CD8-positive, alpha-beta memory T cell (primary cell): Measurements from ENCODE around the gene CELF2. TPM values are rescaled to one million over a fixed set of nuclear protein-coding genes. Genes with fewer than 3 reads are reported as not detected.
A peak's percentile ranks its signal among the peaks of the same experiment; 100 is the strongest.

Source experiments
- CTCF ChIA-PET: fragments of 350-600 bp; sonication (Branson Sonifier 250); formaldehyde crosslinking; loops from one replicate; lab custom pipeline; 2021; ENCODE audit warnings: antibody characterized with exemption; lab: Charles Lee
- POLR2A ChIA-PET: fragments of 350-600 bp; sonication (Branson Sonifier 250); formaldehyde crosslinking; loops from one replicate; lab custom pipeline; 2021; ENCODE audit warnings: antibody characterized with exemption; lab: Charles Lee
- DNase-seq, 5 donors: peaks; one replicate each; pipeline versions ENCODE4 v3.0.0 to v3.0.0-alpha.2; 2020 to 2022; ENCODE audit warnings: mixed read lengths in 1 of 5
- H3K27ac ChIP-seq: one replicate; pipeline ENCODE4 v1.7.0; 2013; ENCODE audit warnings: low read depth, mild to moderate bottlenecking, low read length, moderate library complexity
- H3K27me3 ChIP-seq: 2 replicates; pipeline ENCODE4 v1.7.0; 2013; ENCODE audit warnings: low read length, mild to moderate bottlenecking; ENCODE audit not compliant: insufficient read depth, poor library complexity, severe bottlenecking
- H3K36me3 ChIP-seq: 2 replicates; pipeline ENCODE4 v1.7.0; 2013; ENCODE audit warnings: mild to moderate bottlenecking, low read length, moderate library complexity; ENCODE audit not compliant: insufficient read depth
- H3K4me1 ChIP-seq: 2 replicates; pipeline ENCODE4 v1.7.0; 2013; ENCODE audit warnings: mild to moderate bottlenecking, low read length, moderate library complexity; ENCODE audit not compliant: insufficient read depth
- H3K4me3 ChIP-seq: 2 replicates; pipeline ENCODE4 v1.7.0; 2013; ENCODE audit warnings: mild to moderate bottlenecking, low read length
- H3K9me3 ChIP-seq: 2 replicates; pipeline ENCODE4 v1.7.0; 2013; ENCODE audit warnings: mild to moderate bottlenecking, low read length
- H3K27ac Mint-ChIP-seq, 8 donors: one replicate each; pipeline ENCODE4 v1.8.0; 2020 to 2021; ENCODE audit warnings: mixed read lengths in 8 of 8, mild to moderate bottlenecking in 6 of 8, inconsistent platforms in 3 of 8, moderate library complexity in 3 of 8
- H3K27me3 Mint-ChIP-seq, 2 donors: one replicate each; pipeline ENCODE4 v1.8.0; 2020 to 2021; ENCODE audit warnings: mixed read lengths in 2 of 2, mild to moderate bottlenecking in 1 of 2, moderate library complexity in 1 of 2
- H3K36me3 Mint-ChIP-seq, 3 donors: one replicate each; pipeline ENCODE4 v1.8.0; 2020 to 2021; ENCODE audit warnings: mixed read lengths in 3 of 3, inconsistent platforms in 1 of 3, mild to moderate bottlenecking in 1 of 3
- H3K4me1 Mint-ChIP-seq, 3 donors: one replicate each; pipeline ENCODE4 v1.8.0; 2020 to 2021; ENCODE audit warnings: mixed read lengths in 3 of 3, inconsistent platforms in 1 of 3, mild to moderate bottlenecking in 1 of 3
- H3K4me3 Mint-ChIP-seq, 7 donors: one replicate each; pipeline ENCODE4 v1.8.0; 2020 to 2021; ENCODE audit warnings: mixed read lengths in 7 of 7, mild to moderate bottlenecking in 6 of 7, moderate library complexity in 4 of 7, inconsistent platforms in 2 of 7
- H3K9me3 Mint-ChIP-seq, 5 donors: one replicate each; pipeline ENCODE4 v1.8.0; 2020 to 2022; ENCODE audit warnings: mixed read lengths in 5 of 5, mild to moderate bottlenecking in 3 of 5, moderate library complexity in 2 of 5, inconsistent platforms in 1 of 5
- polyA plus RNA-seq: library from polyadenylated mRNA; unstranded; fragments of 300-500 nt; fragmentation: Illumina TruSeq; gene quantifications from one replicate; pipeline ENCODE4 v1.2.3, GENCODE V29; 2021
- total RNA-seq, 2 experiments: library from RNA; stranded (reverse); gene quantifications; one replicate each; pipeline ENCODE4 v1.2.3, GENCODE V29; 2021

The CELF2 gene
- total and polyA plus RNA-seq, 3 experiments from 2014 or later, result 154 to 166 (median 155) TPM

DNA sequence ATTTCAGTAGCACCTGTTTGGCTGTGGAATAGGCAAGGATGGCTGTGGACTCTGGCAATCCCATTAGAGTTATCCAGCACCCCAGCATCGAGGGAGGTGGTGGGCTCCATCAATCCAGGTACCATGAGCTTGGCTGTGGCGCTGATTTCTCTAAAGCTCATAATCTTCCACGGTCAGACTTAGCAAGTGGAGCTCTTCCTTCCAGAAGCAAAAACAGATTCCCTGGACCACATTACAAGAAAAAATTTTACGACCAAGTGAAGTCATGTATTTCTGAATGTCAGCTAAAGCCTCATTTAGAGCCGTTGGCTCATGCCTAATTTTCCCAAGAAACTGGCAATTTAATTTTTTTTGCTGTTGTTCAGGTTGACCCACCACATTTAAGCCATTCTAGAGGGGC lies 135.1 kb downstream of the CELF2 start:
- Histone ChIP-seq H3K27ac (no peak overlapping the region), H3K4me1 (peaks cover 98% of the 10 kb centered on the region), H3K9me3 (no peaks in the 10 kb centered on the region), H3K36me3 (no peaks in the 10 kb centered on the region), H3K4me3 (no peak overlapping the region), H3K27me3 (no peaks in the 10 kb centered on the region)
- H3K4me1 Mint-ChIP-seq, result peaks cover 89 to 99% (median 98%) of the 10 kb centered on the region in 3 donors
- peak overlapping the region; percentile 93 to 100 (median 99) for H3K27ac Mint-ChIP-seq
- no peaks in the 10 kb centered on the region for H3K27me3 Mint-ChIP-seq
- CTCF ChIA-PET, result interaction anchor here (10.8 kb wide), 1 partner anchor 16 kb away, joined by 288 read pairs; no protein-coding TSS in a partner anchor
- peak overlapping the region in 2 of 7 donors; percentile 26 to 68 for H3K4me3 Mint-ChIP-seq
- peaks cover 0 to 4% (median 0%) of the 10 kb centered on the region in 3 donors for H3K36me3 Mint-ChIP-seq
- no peak for DNase-seq
- no peaks in the 10 kb centered on the region for H3K9me3 Mint-ChIP-seq
- POLR2A ChIA-PET, result interaction anchor here (1.5 kb wide), 2 partner anchors 8 to 18 kb away, joined by 5 to 7 read pairs; no protein-coding TSS in a partner anchor

DNA sequence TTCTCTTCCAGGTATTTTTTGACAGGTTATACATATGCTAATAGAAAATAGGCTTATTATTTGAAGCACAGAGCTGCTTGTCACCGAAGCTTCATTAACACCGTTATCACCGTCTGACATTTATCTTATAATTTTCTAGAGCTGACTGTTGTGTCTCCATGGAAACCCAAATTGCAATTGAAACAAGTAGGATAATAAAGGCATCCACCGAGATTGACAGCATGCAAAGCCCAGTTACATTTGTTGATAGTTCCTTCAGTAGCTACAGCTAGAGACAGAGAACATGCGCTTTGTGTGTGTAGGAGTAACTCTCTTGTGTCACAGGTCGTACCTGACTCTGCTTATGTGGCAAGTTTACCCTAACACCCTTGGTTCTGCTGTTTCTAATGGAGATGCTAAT lies 135.6 kb downstream of the CELF2 start:
- H3K4me1 ChIP-seq, result peaks cover 98% of the 10 kb centered on the region
- ChIA-PET POLR2A (interaction anchor here (1.5 kb wide), 1 partner anchor 17 kb away, joined by 7 read pairs; no protein-coding TSS in a partner anchor), CTCF (interaction anchor here (10.8 kb wide), 1 partner anchor 16 kb away, joined by 288 read pairs; no protein-coding TSS in a partner anchor)
- no peak for DNase-seq
- peak overlapping the region; percentile 78 to 100 (median 98) for H3K27ac Mint-ChIP-seq
- no peaks in the 10 kb centered on the region for H3K27me3 Mint-ChIP-seq
- no peak overlapping the region for H3K4me3 ChIP-seq
- no peaks in the 10 kb centered on the region for H3K27me3 ChIP-seq
- peaks cover 89 to 99% (median 98%) of the 10 kb centered on the region in 3 donors for H3K4me1 Mint-ChIP-seq
- H3K9me3 Mint-ChIP-seq, result no peaks in the 10 kb centered on the region
- no peaks in the 10 kb centered on the region for H3K9me3 ChIP-seq
- H3K27ac ChIP-seq, result no peak overlapping the region
- no peaks in the 10 kb centered on the region for H3K36me3 ChIP-seq
- peaks cover 0 to 4% (median 0%) of the 10 kb centered on the region in 3 donors for H3K36me3 Mint-ChIP-seq
- H3K4me3 Mint-ChIP-seq, result no peak overlapping the region

DNA sequence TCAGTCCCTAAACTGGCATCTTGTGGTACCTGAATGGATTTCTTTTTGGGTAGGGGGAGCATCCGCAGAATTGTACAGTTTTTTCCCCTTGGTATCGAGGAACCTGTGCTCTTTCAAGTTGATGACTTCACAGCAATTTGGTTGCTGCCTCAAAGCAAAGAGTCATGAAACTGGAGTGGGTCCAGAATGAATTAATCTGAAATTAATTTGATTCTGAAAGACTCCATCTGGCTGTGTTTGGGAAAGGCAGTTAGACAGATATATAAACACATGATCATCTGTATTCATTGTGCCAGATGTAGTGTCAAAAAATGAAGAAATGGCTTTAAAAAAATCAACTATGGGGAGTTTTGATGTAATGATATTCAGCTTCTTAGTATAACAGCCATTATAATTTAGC lies 136.1 kb downstream of the CELF2 start:
- no peaks in the 10 kb centered on the region for H3K27me3 ChIP-seq
- peak overlapping the region; percentile 15 to 100 (median 86) for H3K27ac Mint-ChIP-seq
- H3K36me3 ChIP-seq, result no peaks in the 10 kb centered on the region
- no peak for DNase-seq
- ChIA-PET CTCF (interaction anchor here (10.8 kb wide), 1 partner anchor 15 kb away, joined by 288 read pairs; no protein-coding TSS in a partner anchor), POLR2A (interaction anchor here (1.5 kb wide), 1 partner anchor 17 kb away, joined by 7 read pairs; no protein-coding TSS in a partner anchor)
- no peak overlapping the region for H3K4me3 ChIP-seq
- no peak overlapping the region for H3K27ac ChIP-seq
- H3K9me3 Mint-ChIP-seq, result no peaks in the 10 kb centered on the region
- H3K4me1 Mint-ChIP-seq, result peaks cover 89 to 99% (median 98%) of the 10 kb centered on the region in 3 donors
- peaks cover 98% of the 10 kb centered on the region for H3K4me1 ChIP-seq
- H3K9me3 ChIP-seq, result no peaks in the 10 kb centered on the region
- peak overlapping the region in 1 of 7 donors; percentile 17 for H3K4me3 Mint-ChIP-seq
- H3K27me3 Mint-ChIP-seq, result no peaks in the 10 kb centered on the region
- peaks cover 0 to 4% (median 0%) of the 10 kb centered on the region in 3 donors for H3K36me3 Mint-ChIP-seq

DNA sequence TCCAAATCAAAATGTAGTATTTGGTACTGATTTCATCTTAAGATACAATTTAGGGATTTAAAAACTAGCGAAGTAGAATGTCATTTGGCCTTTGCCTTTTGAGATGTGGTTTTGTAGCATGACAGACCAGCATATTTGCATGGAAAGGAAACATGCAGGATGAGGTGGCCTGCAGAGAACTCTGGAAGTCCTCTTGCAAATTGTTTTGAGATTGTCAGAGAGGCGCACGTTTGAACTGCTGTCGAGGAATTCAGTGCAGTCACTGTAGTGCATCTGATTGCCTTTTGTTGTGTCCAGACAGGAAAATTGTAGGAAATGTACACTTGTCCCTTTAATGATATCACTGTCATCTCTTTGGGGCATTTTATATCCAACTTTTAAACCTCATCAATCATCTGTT lies 136.7 kb downstream of the CELF2 start:
- Histone ChIP-seq H3K9me3 (no peaks in the 10 kb centered on the region), H3K27me3 (no peaks in the 10 kb centered on the region), H3K4me3 (no peak overlapping the region), H3K4me1 (peaks cover 98% of the 10 kb centered on the region), H3K27ac (no peak overlapping the region), H3K36me3 (no peaks in the 10 kb centered on the region)
- Mint-ChIP-seq H3K4me1 (peaks cover 86 to 98% (median 97%) of the 10 kb centered on the region in 3 donors), H3K27me3 (no peaks in the 10 kb centered on the region), H3K27ac (peak overlapping the region; percentile 47 to 100 (median 78)), H3K36me3 (peaks cover 0 to 4% (median 0%) of the 10 kb centered on the region in 3 donors), H3K4me3 (peak overlapping the region in 3 of 7 donors; percentile 17 to 26 (median 17)), H3K9me3 (no peaks in the 10 kb centered on the region)
- ChIA-PET POLR2A (no interaction called here), CTCF (no interaction called here)
- no peak for DNase-seq

DNA sequence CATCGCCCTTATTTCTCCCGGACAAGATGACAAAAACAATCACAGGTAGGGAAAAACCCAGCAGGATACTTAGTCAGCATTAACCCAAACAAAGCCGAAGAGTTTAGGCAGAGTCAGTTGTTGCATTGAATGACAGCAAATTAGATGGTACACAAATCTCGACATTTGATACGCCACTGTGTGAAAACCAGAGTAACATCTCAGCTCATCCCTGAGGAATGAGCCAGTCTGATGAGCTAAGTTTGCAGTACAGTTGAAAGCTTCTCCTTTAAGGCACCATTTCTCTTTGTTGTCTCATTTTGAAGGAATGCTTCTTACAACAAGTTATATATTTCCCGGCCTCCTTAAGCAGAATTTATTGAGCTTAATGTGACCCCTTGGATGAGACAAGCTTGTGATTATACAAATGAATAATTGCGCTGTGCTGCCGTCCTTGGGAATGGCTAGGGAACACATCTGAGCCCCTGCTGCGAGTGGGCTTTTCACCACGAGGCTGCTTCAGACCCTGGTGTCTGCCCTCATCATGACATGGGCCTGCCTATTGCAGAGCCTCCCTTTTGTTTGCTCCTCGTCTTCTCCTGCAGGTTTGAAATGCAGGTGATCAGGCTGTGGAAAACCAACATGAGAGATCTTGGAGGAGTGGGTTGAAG lies 137.3 kb downstream of the CELF2 start:
- Histone ChIP-seq H3K27ac (no peak overlapping the region), H3K36me3 (no peaks in the 10 kb centered on the region), H3K4me1 (peaks cover 98% of the 10 kb centered on the region), H3K9me3 (no peaks in the 10 kb centered on the region), H3K27me3 (no peaks in the 10 kb centered on the region), H3K4me3 (no peak overlapping the region)
- POLR2A ChIA-PET, result no interaction called here
- H3K27me3 Mint-ChIP-seq, result no peaks in the 10 kb centered on the region
- H3K9me3 Mint-ChIP-seq, result no peaks in the 10 kb centered on the region
- H3K36me3 Mint-ChIP-seq, result peaks cover 0 to 4% (median 0%) of the 10 kb centered on the region in 3 donors
- CTCF ChIA-PET, result no interaction called here
- DNase-seq, result no peak
- peak overlapping the region in 2 of 7 donors; percentile 16 to 17 for H3K4me3 Mint-ChIP-seq
- H3K27ac Mint-ChIP-seq, result peak overlapping the region; percentile 19 to 99 (median 72)
- H3K4me1 Mint-ChIP-seq, result peaks cover 86 to 98% (median 97%) of the 10 kb centered on the region in 3 donors

DNA sequence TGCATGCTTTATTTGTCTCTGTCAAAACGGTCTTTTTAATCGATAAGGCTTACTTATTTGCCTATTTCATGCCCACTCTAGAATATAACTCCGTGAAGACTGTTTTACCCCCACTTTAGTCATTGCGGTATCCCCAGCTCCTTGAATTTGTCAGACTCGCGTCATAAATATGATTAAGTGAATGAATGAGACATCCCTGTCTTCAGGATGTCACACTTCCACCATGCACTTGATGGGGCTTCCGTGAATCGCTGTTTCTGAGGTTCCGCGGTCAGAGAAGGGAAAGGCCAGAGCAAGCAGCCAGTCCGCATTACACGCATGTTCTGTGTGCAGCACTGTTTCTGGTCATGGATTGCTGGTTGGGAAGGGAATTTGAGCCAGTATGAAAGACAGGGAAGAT lies 138.8 kb downstream of the CELF2 start:
- Mint-ChIP-seq H3K9me3 (no peaks in the 10 kb centered on the region), H3K27ac (peak overlapping the region; percentile 65 to 98 (median 93)), H3K27me3 (no peaks in the 10 kb centered on the region), H3K4me3 (peak overlapping the region; percentile 34 to 80 (median 69)), H3K4me1 (peaks cover 84 to 97% (median 96%) of the 10 kb centered on the region in 3 donors), H3K36me3 (peaks cover 0 to 4% (median 0%) of the 10 kb centered on the region in 3 donors)
- Histone ChIP-seq H3K9me3 (no peaks in the 10 kb centered on the region), H3K27ac (no peak overlapping the region), H3K4me1 (peaks cover 98% of the 10 kb centered on the region), H3K4me3 (no peak overlapping the region), H3K27me3 (no peaks in the 10 kb centered on the region), H3K36me3 (no peaks in the 10 kb centered on the region)
- DNase-seq, result peak in 3 of 5 donors; percentile 42 to 64 (median 61)
- ChIA-PET POLR2A (no interaction called here), CTCF (no interaction called here)

DNA sequence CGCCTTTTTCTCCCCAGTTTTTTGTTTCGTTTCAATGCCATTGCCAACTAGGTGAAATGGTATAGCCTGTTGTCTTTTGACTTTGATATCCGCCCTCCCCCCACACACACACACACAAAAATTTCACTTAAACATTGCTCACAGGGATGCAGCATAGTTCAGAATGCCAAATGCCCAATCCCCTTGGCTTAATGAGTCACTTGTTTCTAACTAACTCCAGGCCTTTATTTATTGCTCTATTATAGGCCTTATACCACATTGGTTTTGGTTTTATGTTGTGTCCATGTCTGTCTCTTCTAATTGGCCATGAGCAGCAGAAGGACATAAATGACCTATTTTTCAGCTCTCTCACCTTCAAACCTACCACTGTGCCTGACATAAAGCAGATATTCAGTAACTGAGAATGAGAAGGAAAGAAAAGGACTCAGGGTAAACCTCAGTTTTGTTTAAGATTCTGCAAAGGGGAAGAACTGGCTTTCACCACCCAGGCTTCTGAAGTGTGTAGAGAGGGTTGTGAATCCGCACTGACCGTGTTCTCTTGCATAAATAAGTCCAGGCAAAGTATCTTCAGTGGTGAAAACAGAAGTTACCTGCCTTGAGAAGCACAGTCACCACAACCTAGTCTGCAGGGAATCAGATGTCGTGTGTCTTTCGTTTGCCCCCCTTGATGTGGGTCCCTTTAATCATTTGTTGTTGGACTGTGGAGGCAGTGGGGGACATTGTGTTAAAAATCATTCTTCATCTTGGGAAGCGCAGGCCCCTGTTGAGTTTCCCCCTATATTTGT lies 139.8 kb downstream of the CELF2 start:
- POLR2A ChIA-PET, result no interaction called here
- Mint-ChIP-seq H3K9me3 (no peaks in the 10 kb centered on the region), H3K4me3 (peak overlapping the region in 4 of 7 donors; percentile 2 to 80 (median 22)), H3K36me3 (peaks cover 0 to 4% (median 0%) of the 10 kb centered on the region in 3 donors), H3K4me1 (peaks cover 84 to 97% (median 96%) of the 10 kb centered on the region in 3 donors), H3K27me3 (no peaks in the 10 kb centered on the region), H3K27ac (peak overlapping the region; percentile 39 to 98 (median 92))
- H3K9me3 ChIP-seq, result no peaks in the 10 kb centered on the region
- no peaks in the 10 kb centered on the region for H3K36me3 ChIP-seq
- H3K4me3 ChIP-seq, result no peak overlapping the region
- no peaks in the 10 kb centered on the region for H3K27me3 ChIP-seq
- CTCF ChIA-PET, result no interaction called here
- peak in 1 of 5 donors; percentile 65 for DNase-seq
- H3K27ac ChIP-seq, result no peak overlapping the region
- peaks cover 98% of the 10 kb centered on the region for H3K4me1 ChIP-seq
